Endothelial cell of umbilical vein (primary cell): ENCODE measurements around the gene PRKACG. TPM values are rescaled to one million over a fixed set of nuclear protein-coding genes. Genes with fewer than 3 reads are reported as not detected.

Experiments
- BruUV-seq: library from RNA; stranded (reverse); fragments of 400-500 nt; replicated peaks from 2 replicates; lab custom pipeline; 2021; lab: Mats Ljungman, UMichigan
- CTCF ChIA-PET: fragments of 300-600, 350-600 bp; sonication (Branson Sonifier 250); formaldehyde crosslinking; loops from one replicate; lab custom pipeline; 2021; ENCODE audit warnings: antibody characterized with exemption, inconsistent platforms; lab: Charles Lee
- POLR2A ChIA-PET: fragments of 300-600, 350-600 bp; sonication (Branson Sonifier 250); formaldehyde crosslinking; loops from one replicate; lab custom pipeline; 2021; ENCODE audit warnings: antibody characterized with exemption, inconsistent platforms; lab: Charles Lee
- DNase-seq: peaks from one replicate; pipeline ENCODE4 v3.0.0-alpha.2; 2011; ENCODE audit warnings: low read depth, low spot score
- FAIRE-seq: peaks from 2 replicates; lab custom pipeline; 2011; peaks lifted over from hg19 to GRCh38; lab: Jason Lieb, UNC
- H2AFZ ChIP-seq: 2 replicates; pipeline ENCODE4 v1.6.0; 2012; ENCODE audit warnings: low read depth, low read length, control low read depth, inconsistent platforms
- H3K27ac ChIP-seq: 2 replicates; pipeline ENCODE4 v1.5.1; 2011; ENCODE audit warnings: low read depth, mild to moderate bottlenecking, control low read depth, low read length, moderate library complexity; ENCODE audit not compliant: insufficient read depth
- H3K27me3 ChIP-seq, 2 experiments: 2 replicates each; pipeline versions ENCODE4 v1.6.0 to v1.6.1; 2011; ENCODE audit warnings: low read length in 2 of 2, mixed read lengths in 1 of 2; ENCODE audit not compliant: control insufficient read depth in 2 of 2, insufficient read depth in 2 of 2
- H3K36me3 ChIP-seq, 2 experiments: 2 replicates in 1 of 2; 3 replicates in 1 of 2; pipeline ENCODE4 v1.5.1; 2011; ENCODE audit warnings: low read length in 2 of 2, mild to moderate bottlenecking in 1 of 2, moderate library complexity in 1 of 2; ENCODE audit not compliant: control insufficient read depth in 2 of 2, insufficient read depth in 2 of 2; ENCODE audit errors: extremely low read depth in 1 of 2
- H3K4me1 ChIP-seq: 3 replicates; pipeline ENCODE4 v1.5.1; 2011; ENCODE audit warnings: mild to moderate bottlenecking, low read length; ENCODE audit not compliant: control insufficient read depth, insufficient read depth; ENCODE audit errors: extremely low read depth
- H3K4me2 ChIP-seq: 2 replicates; pipeline ENCODE4 v1.6.1; 2011; ENCODE audit warnings: low read length, control low read depth, mixed read lengths; ENCODE audit not compliant: insufficient read depth
- H3K4me3 ChIP-seq, 3 experiments: fragments of 200-600 bp in 1 of 3; sonication (generic), shearing (Covaris generic) in 1 of 3; replicated peaks in 1 of 3; 2 replicates each; pipeline ENCODE4 v1.5.1; 2011 to 2016; ENCODE audit warnings: control low read depth in 3 of 3, low read length in 3 of 3, mild to moderate bottlenecking in 2 of 3, inconsistent platforms in 1 of 3, low read depth in 1 of 3, moderate library complexity in 1 of 3; ENCODE audit not compliant: insufficient read depth in 1 of 3
- H3K79me2 ChIP-seq: 2 replicates; pipeline ENCODE4 v1.6.0; 2012; ENCODE audit warnings: low read length, inconsistent platforms; ENCODE audit not compliant: control insufficient read depth, insufficient read depth
- H3K9ac ChIP-seq: replicated peaks from 2 replicates; pipeline ENCODE3; 2011; ENCODE audit warnings: low read length, control low read depth; ENCODE audit not compliant: insufficient read depth; ENCODE audit errors: extremely low read depth
- H3K9me1 ChIP-seq: replicated peaks from 3 replicates; pipeline ENCODE4 v1.6.0; 2011; ENCODE audit warnings: mild to moderate bottlenecking, low read length; ENCODE audit not compliant: control insufficient read depth, insufficient read depth; ENCODE audit errors: extremely low read depth
- H3K9me3 ChIP-seq: replicated peaks from 2 replicates; pipeline ENCODE4 v1.5.1; 2012; ENCODE audit warnings: low read length, inconsistent platforms; ENCODE audit not compliant: control insufficient read depth, insufficient read depth
- H4K20me1 ChIP-seq: replicated peaks from 2 replicates; pipeline ENCODE3; 2011; ENCODE audit warnings: mild to moderate bottlenecking, low read length; ENCODE audit not compliant: control insufficient read depth, insufficient read depth; ENCODE audit errors: extremely low read depth
- CTCF ChIP-seq, 2 donors: IDR thresholded peaks; 1 replicate in 1 of 2; 2 replicates in 1 of 2; pipeline ENCODE4 v1.5.1; 2011; ENCODE audit warnings: low read length in 2 of 2, mild to moderate bottlenecking in 2 of 2, moderate library complexity in 2 of 2, control low read depth in 1 of 2, inconsistent platforms in 1 of 2, low read depth in 1 of 2; ENCODE audit not compliant: insufficient read depth in 1 of 2; ENCODE audit errors: extremely low read depth in 1 of 2
- EZH2 ChIP-seq: IDR thresholded peaks from 2 replicates; pipeline ENCODE4 v1.6.1; 2012; ENCODE audit warnings: borderline replicate concordance, low read depth, mild to moderate bottlenecking, moderate library complexity, low read length, inconsistent platforms; ENCODE audit not compliant: severe bottlenecking
- FOS ChIP-seq: IDR thresholded peaks from 2 replicates; pipeline ENCODE4 v1.6.1; 2011; ENCODE audit warnings: mild to moderate bottlenecking, low read length, moderate library complexity, borderline replicate concordance; ENCODE audit not compliant: insufficient read depth
- GATA2 ChIP-seq: IDR thresholded peaks from 2 replicates; pipeline ENCODE4 v1.7.0; 2011; ENCODE audit warnings: low read depth, mild to moderate bottlenecking, moderate library complexity, mixed read lengths, low read length; ENCODE audit not compliant: insufficient read length, insufficient read depth
- JUN ChIP-seq: IDR thresholded peaks from 2 replicates; pipeline ENCODE4 v1.6.1; 2011; ENCODE audit warnings: borderline replicate concordance, low read depth; ENCODE audit not compliant: insufficient read length, insufficient read depth
- MAX ChIP-seq: IDR thresholded peaks from 2 replicates; pipeline ENCODE4 v1.6.1; 2011; ENCODE audit not compliant: insufficient read depth, insufficient read length
- MYC ChIP-seq: IDR thresholded peaks from one replicate; pipeline ENCODE4 v1.6.1; 2011; ENCODE audit warnings: mild to moderate bottlenecking, low read depth, low read length
- POLR2A ChIP-seq: IDR thresholded peaks from 2 replicates; pipeline ENCODE4 v1.6.1; 2012; ENCODE audit warnings: low read depth, mild to moderate bottlenecking, control low read depth, low read length
- POLR2AphosphoS5 ChIP-seq: IDR thresholded peaks from 2 replicates; pipeline ENCODE4 v1.6.1; 2012; ENCODE audit warnings: low read depth, mild to moderate bottlenecking, control low read depth, low read length, moderate library complexity; ENCODE audit not compliant: insufficient read depth
- dilution Hi-C: fragments of 300-500 bp; cut with MboI; formaldehyde crosslinking; loops from one replicate; pipeline ENCODE4 v1.15.0; 2019; ENCODE audit warnings: low sequenced_read_pairs; ENCODE audit not compliant: extremely low pct_ligation_motif_present
- intact Hi-C: fragments of 100-400 bp; cut with micrococcal nuclease; formaldehyde crosslinking; loops from one replicate; pipeline ENCODE4 v1.10.0; 2022
- polyA plus RNA-seq, 4 experiments: library from polyadenylated mRNA; depleted of rRNA in 3 of 4; stranded (reverse) in 3 of 4; unstranded in 1 of 4; fragments of >200 nt; gene quantifications; 2 replicates each; pipeline versions ENCODE4 v1.2.1 to v1.2.3, GENCODE V29; 2011 to 2012; ENCODE audit warnings: missing spikeins in 1 of 4
- total RNA-seq: library from RNA; stranded (reverse); gene quantifications from 2 replicates; pipeline ENCODE4 v1.2.3, GENCODE V29; 2021

The PRKACG gene
- total and polyA plus RNA-seq, 2 donors (not counting 3 experiments of a cell fraction or from before 2014, with no cell fraction given) = not detected

- Histone ChIP-seq H3K79me2 (no peaks in the 10 kb centered on the region), H2AFZ (no peak overlapping the region), H3K9ac (no peak overlapping the region), H3K4me2 (no peak overlapping the region), H3K36me3 (no peaks in the 10 kb centered on the region), H3K9me3 (no peaks in the 10 kb centered on the region), H3K9me1 (no peaks in the 10 kb centered on the region), H4K20me1 (no peaks in the 10 kb centered on the region), H3K27me3 (peaks cover 0 to 6% of the 10 kb centered on the region in 2 experiments), H3K4me3 (no peak overlapping the region), H3K4me1 (no peaks in the 10 kb centered on the region), H3K27ac (no peak overlapping the region)
- dilution Hi-C loops = no loop called here
- ChIA-PET POLR2A (no interaction called here), CTCF (interaction anchor here (2.4 kb wide), 1 partner anchor 10 kb away, joined by 9 read pairs; no protein-coding TSS in a partner anchor)
- BruUV-seq = no TSS peak
- TF ChIP-seq EZH2 = no peak
- TF ChIP-seq MYC = no peak
- TF ChIP-seq GATA2 = no peak
- intact Hi-C loops = no loop called here
- DNase-seq = no peak
- no peak for FAIRE-seq
These were observed 4.2 kb downstream of the PRKACG start for GRCh38 chr9:69009708-69010107.

- Histone ChIP-seq H3K9me1 (no peaks in the 10 kb centered on the region), H3K9me3 (no peaks in the 10 kb centered on the region), H3K4me2 (no peak overlapping the region), H3K4me3 (no peak overlapping the region), H3K9ac (no peak overlapping the region), H2AFZ (no peak overlapping the region), H4K20me1 (no peaks in the 10 kb centered on the region), H3K27ac (no peak overlapping the region), H3K36me3 (no peaks in the 10 kb centered on the region), H3K27me3 (peaks cover 0 to 10% of the 10 kb centered on the region in 2 experiments), H3K4me1 (no peaks in the 10 kb centered on the region), H3K79me2 (no peaks in the 10 kb centered on the region)
- intact Hi-C loops = no loop called here
- ChIA-PET POLR2A (no interaction called here), CTCF (interaction anchor here (1.1 to 1.5 kb wide), 2 partner anchors 73 to 188 kb away, joined by 3 read pairs; no protein-coding TSS in a partner anchor)
- DNase-seq (no peak), FAIRE-seq (no peak)
- dilution Hi-C loops = no loop called here
- BruUV-seq = no TSS peak
- TF ChIP-seq MAX (no peak), MYC (no peak), POLR2A (no peak), EZH2 (no peak), FOS (no peak), POLR2AphosphoS5 (no peak), GATA2 (no peak), CTCF (IDR thresholded peaks at IDR 0.05; ENCODE audit: extremely low read depth in 1 of 2, insufficient read depth in 1 of 2, low read depth in 1 of 2, low read length in 2 of 2) (no peak), JUN (no peak)
These were observed 9.1 kb downstream of the PRKACG start for GRCh38 chr9:69004836-69005235.
